Choroid plexus epithelial cell (primary cell): Measurements from ENCODE around the gene GXYLT2.

Source experiments
- DNase-seq: peaks from one replicate; pipeline ENCODE4 v3.0.0-alpha.2; 2010; ENCODE audit warnings: low read depth
- H3K4me3 ChIP-seq: 2 replicates; pipeline ENCODE4 v1.5.1; 2011; ENCODE audit warnings: low read depth, mild to moderate bottlenecking, control low read depth, low read length, moderate library complexity
- CTCF ChIP-seq: conservative IDR thresholded peaks from 2 replicates; pipeline ENCODE4 v1.5.1; 2011; ENCODE audit warnings: low read depth, mild to moderate bottlenecking, control low read depth, inconsistent platforms, low read length, moderate library complexity

The GXYLT2 gene

DNA sequence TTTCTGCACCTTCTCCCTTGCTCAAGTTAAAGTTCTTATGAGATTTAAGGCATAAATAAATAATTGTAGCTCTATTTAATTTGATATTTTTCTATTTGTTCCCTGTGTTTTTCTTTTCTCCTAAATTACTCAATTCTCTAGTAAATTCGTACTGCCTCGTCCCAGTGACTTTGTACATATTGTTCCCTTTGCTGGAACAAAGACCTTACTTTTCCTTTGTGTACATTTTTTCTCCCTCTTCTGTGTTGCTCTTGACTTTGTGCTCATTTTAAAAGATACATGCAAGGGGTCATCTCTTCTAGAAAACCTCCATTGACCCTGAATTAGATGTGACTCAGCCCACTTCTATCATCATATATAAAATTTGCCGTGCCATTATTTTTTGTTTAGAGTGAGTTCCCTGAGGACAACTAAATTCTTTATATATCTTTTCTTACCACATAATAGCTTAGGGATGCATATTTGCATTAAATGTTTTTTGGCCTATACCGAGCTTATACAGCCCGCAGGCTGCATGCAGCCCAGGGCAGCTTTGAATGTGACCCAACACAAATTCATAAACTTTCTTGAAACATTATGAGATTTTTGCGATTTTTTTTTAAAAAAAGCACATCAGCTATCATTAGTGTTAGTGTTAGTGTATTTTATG, 138.4 kb downstream of the GXYLT2 start:
- no peak for DNase-seq
- no peak for TF ChIP-seq CTCF
- no peak overlapping the region for H3K4me3 ChIP-seq
